Dedifferentiated amniotic fluid mesenchymal stem cell (primary cell): ENCODE data around the gene RFTN1.

Experiments
- DNase-seq: peaks from one replicate; pipeline ENCODE4 v3.0.0-alpha.2; 2016; ENCODE audit errors: extremely low spot score

The RFTN1 gene

GRCh38 chr3:16377847-16378302 lies 135.6 kb downstream of the RFTN1 start:
- DNase-seq = no peak

GRCh38 chr3:16377196-16377595 lies 136.3 kb downstream of the RFTN1 start:
- DNase-seq = no peak

GRCh38 chr3:16375891-16376290 lies 137.6 kb downstream of the RFTN1 start:
- no peak for DNase-seq

- DNase-seq = no peak
These were observed 138.6 kb downstream of the RFTN1 start for GRCh38 chr3:16374935-16375245.

GRCh38 chr3:16374047-16374934 lies 139.2 kb downstream of the RFTN1 start:
- DNase-seq = no peak

GRCh38 chr3:16373341-16373946 lies 140.1 kb downstream of the RFTN1 start:
- no peak for DNase-seq

- no peak for DNase-seq
These were observed 140.9 kb downstream of the RFTN1 start for GRCh38 chr3:16372362-16373292.

- no peak for DNase-seq
These were observed 142.4 kb downstream of the RFTN1 start for GRCh38 chr3:16370872-16371740.

GRCh38 chr3:16370503-16370871 lies 143.0 kb downstream of the RFTN1 start:
- no peak for DNase-seq

GRCh38 chr3:16369885-16370284 lies 143.6 kb downstream of the RFTN1 start:
- no peak for DNase-seq

- no peak for DNase-seq
These were observed 144.2 kb downstream of the RFTN1 start for GRCh38 chr3:16369276-16369675.

GRCh38 chr3:16366581-16366980 lies 146.9 kb downstream of the RFTN1 start:
- DNase-seq = no peak

GRCh38 chr3:16365491-16366128 lies 147.9 kb downstream of the RFTN1 start:
- DNase-seq = no peak

GRCh38 chr3:16364963-16365362 lies 148.5 kb downstream of the RFTN1 start:
- DNase-seq = no peak

- DNase-seq = no peak
These were observed 149.2 kb downstream of the RFTN1 start for GRCh38 chr3:16364323-16364722.

GRCh38 chr3:16363636-16364035 lies 149.9 kb downstream of the RFTN1 start:
- no peak for DNase-seq

- no peak for DNase-seq
These were observed 150.7 kb downstream of the RFTN1 start for GRCh38 chr3:16362770-16363169.

GRCh38 chr3:16361087-16361486 lies 152.4 kb downstream of the RFTN1 start:
- no peak for DNase-seq

GRCh38 chr3:16359331-16359730 lies 154.2 kb downstream of the RFTN1 start:
- no peak for DNase-seq

- DNase-seq = no peak
These were observed 155.2 kb downstream of the RFTN1 start for GRCh38 chr3:16358336-16358735.
